ENCODE results near the gene NTNG2. TPM values are rescaled to one million over a fixed set of nuclear protein-coding genes. Genes with fewer than 3 reads are reported as not detected.

NTNG2 gene
- total RNA-seq, 1 experiment from 2014 or later: not detected

DNA sequence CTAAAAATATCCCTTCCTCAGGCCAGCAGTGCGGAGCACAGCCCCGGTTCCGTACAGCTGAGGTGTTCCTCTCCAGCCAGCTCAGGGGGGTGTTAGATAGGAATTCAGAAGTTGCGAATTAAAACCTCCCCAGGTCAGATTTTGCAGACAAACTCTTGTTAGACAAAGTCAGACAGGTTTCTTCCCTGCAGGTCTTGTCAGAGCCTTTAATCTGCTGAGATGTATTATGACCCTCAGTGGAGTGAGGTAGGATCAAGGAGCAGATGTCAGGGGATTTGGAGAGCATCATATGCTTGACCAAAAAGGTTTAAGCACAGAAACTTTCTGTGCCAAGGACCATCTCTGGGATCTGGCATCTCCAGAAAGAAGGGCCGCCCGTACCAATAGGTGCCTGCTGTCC is 60.1 kb downstream of the NTNG2 start:
- ChIA-PET POLR2A (no interaction called here), CTCF (interaction anchor here (1.2 kb wide), 1 partner anchor 14 kb away, joined by 9 read pairs; no protein-coding TSS in a partner anchor)
- H3K9me3 Mint-ChIP-seq (ENCODE audit: unreplicated experiment): no peaks in the 10 kb centered on the region
- no peak overlapping the region for H3K27ac Mint-ChIP-seq (ENCODE audit: low read depth, unreplicated experiment)
- H3K36me3 Mint-ChIP-seq (ENCODE audit: insufficient read depth, unreplicated experiment): no peaks in the 10 kb centered on the region
- H3K4me1 Mint-ChIP-seq (ENCODE audit: insufficient read depth, unreplicated experiment): no peaks in the 10 kb centered on the region
- TF ChIP-seq, protein P1, sequence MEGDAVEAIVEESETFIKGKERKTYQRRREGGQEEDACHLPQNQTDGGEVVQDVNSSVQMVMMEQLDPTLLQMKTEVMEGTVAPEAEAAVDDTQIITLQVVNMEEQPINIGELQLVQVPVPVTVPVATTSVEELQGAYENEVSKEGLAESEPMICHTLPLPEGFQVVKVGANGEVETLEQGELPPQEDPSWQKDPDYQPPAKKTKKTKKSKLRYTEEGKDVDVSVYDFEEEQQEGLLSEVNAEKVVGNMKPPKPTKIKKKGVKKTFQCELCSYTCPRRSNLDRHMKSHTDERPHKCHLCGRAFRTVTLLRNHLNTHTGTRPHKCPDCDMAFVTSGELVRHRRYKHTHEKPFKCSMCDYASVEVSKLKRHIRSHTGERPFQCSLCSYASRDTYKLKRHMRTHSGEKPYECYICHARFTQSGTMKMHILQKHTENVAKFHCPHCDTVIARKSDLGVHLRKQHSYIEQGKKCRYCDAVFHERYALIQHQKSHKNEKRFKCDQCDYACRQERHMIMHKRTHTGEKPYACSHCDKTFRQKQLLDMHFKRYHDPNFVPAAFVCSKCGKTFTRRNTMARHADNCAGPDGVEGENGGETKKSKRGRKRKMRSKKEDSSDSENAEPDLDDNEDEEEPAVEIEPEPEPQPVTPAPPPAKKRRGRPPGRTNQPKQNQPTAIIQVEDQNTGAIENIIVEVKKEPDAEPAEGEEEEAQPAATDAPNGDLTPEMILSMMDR (IDR thresholded peaks at IDR 0.05; ENCODE audit: unreplicated experiment): no peak
- peaks cover 68% of the 10 kb centered on the region for H3K27me3 Mint-ChIP-seq (ENCODE audit: insufficient read depth, unreplicated experiment)
- no peak overlapping the region for H3K4me3 Mint-ChIP-seq (ENCODE audit: unreplicated experiment)
- intact Hi-C loops (cut with micrococcal nuclease): no loop called here
- BruUV-seq (replicated peaks): no TSS peak
- no peak for DNase-seq (ENCODE audit: unreplicated experiment)

DNA sequence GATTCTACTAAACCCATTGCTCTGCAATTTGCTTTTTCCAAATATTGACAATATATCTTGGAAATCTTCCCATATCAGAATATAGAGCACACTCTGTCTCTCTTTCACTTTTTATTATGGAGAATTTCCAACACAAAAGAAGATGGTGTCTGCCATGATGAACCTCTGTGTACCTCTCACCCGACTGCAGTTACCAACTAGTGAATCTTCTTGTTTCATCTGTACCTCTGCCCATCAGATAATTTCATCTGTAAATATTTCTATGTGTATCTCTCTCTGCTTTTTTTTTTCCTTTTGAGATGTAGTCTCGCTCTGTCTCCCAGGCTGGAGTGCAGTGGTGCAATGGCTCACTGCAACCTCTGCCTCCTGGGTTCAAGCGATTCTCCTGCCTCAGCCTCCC is 62.8 kb downstream of the NTNG2 start:
- BruUV-seq (replicated peaks): no TSS peak
- Mint-ChIP-seq H3K36me3 (ENCODE audit: insufficient read depth, unreplicated experiment) (no peaks in the 10 kb centered on the region), H3K27me3 (ENCODE audit: insufficient read depth, unreplicated experiment) (peaks cover 89% of the 10 kb centered on the region), H3K4me1 (ENCODE audit: insufficient read depth, unreplicated experiment) (no peaks in the 10 kb centered on the region), H3K27ac (ENCODE audit: low read depth, unreplicated experiment) (no peak overlapping the region), H3K4me3 (ENCODE audit: unreplicated experiment) (no peak overlapping the region), H3K9me3 (ENCODE audit: unreplicated experiment) (no peaks in the 10 kb centered on the region)
- no peak for DNase-seq (ENCODE audit: unreplicated experiment)
- intact Hi-C loops (cut with micrococcal nuclease): no loop called here
- TF ChIP-seq, protein P1 (IDR thresholded peaks at IDR 0.05; ENCODE audit: unreplicated experiment): no peak
- ChIA-PET CTCF (interaction anchor here (2.1 kb wide), 1 partner anchor 12 kb away, joined by 9 read pairs; no protein-coding TSS in a partner anchor), POLR2A (interaction anchor here (0.6 kb wide), 1 partner anchor 18 kb away, joined by 4 read pairs; no protein-coding TSS in a partner anchor)

DNA sequence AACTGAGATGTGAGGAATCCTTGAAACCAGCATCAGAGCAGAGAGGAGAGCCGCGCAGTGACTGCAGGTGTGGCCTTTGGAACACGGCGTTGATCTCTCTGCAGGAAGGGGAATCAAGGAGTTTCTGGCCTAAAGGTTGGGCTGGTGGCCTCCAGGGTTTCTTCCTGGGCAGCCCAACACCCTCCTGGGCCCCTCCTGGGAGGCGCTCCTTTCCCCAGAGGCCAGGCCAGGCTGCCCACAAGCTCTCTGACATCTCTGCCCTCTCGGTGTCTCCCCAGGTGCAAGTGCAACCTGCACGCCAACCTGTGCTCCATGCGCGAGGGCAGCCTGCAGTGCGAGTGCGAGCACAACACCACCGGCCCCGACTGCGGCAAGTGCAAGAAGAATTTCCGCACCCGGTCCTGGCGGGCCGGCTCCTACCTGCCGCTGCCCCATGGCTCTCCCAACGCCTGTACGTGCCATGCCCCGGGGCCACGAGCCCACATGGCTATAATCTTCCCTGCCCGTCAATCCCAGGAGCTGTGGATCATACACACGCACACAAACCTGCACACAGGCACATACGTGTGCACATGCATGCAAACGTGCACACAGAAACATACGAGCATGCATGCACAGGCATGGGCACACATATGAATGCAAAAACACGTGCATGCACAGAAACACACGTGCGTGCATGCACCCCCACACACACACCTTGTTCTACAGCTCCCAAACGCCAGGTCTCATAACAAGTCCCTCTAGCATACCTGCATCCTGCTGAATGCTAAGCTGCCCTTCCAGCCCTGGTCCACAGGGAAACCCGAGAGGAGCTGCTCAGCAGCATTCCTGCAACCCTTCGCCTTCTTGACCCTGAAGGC is 64.9 kb downstream of the NTNG2 start:
- intact Hi-C loops (cut with micrococcal nuclease): no loop called here
- ChIA-PET CTCF (interaction anchor here (0.7 to 2.1 kb wide), 4 partner anchors 9 to 56 kb away, joined by 3 to 9 read pairs (median 6); no protein-coding TSS in a partner anchor), POLR2A (no interaction called here)
- Mint-ChIP-seq H3K27me3 (ENCODE audit: insufficient read depth, unreplicated experiment) (peaks cover 79% of the 10 kb centered on the region), H3K27ac (ENCODE audit: low read depth, unreplicated experiment) (no peak overlapping the region), H3K9me3 (ENCODE audit: unreplicated experiment) (no peaks in the 10 kb centered on the region), H3K36me3 (ENCODE audit: insufficient read depth, unreplicated experiment) (no peaks in the 10 kb centered on the region), H3K4me1 (ENCODE audit: insufficient read depth, unreplicated experiment) (no peaks in the 10 kb centered on the region), H3K4me3 (ENCODE audit: unreplicated experiment) (no peak overlapping the region)
- DNase-seq (ENCODE audit: unreplicated experiment): no peak
- TF ChIP-seq, protein P1 (IDR thresholded peaks at IDR 0.05; ENCODE audit: unreplicated experiment): no peak
- no TSS peak for BruUV-seq (replicated peaks)

DNA sequence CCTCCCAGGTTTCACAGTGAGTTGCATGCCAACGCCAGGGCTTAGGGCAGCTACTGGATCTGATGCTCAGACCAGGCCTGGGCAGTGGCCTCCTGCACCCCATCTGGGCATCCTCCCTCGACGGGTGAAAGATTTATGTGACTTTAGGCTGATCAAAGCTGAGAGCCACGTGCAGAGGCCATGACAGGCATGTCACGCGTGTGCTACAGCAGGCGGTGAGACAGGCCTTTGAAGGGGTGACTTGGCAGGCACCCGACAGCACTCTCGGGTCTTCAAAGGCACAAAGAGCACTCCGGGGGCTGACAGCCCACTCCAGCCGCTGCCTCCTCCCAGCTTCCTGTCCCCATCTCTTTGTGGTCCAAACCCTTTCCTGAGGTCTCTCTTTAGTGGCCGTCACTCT is 66.2 kb downstream of the NTNG2 start:
- no peak for DNase-seq (ENCODE audit: unreplicated experiment)
- H3K27ac Mint-ChIP-seq (ENCODE audit: low read depth, unreplicated experiment): no peak overlapping the region
- no peak overlapping the region for H3K4me3 Mint-ChIP-seq (ENCODE audit: unreplicated experiment)
- BruUV-seq (replicated peaks): no TSS peak
- intact Hi-C loops (cut with micrococcal nuclease): no loop called here
- TF ChIP-seq, protein P1 (IDR thresholded peaks at IDR 0.05; ENCODE audit: unreplicated experiment): no peak
- ChIA-PET POLR2A (no interaction called here), CTCF (interaction anchor here (0.6 to 1.5 kb wide), 2 partner anchors 8 to 471 kb away, joined by 5 to 9 read pairs; no protein-coding TSS in a partner anchor)
- H3K36me3 Mint-ChIP-seq (ENCODE audit: insufficient read depth, unreplicated experiment): no peaks in the 10 kb centered on the region
- H3K9me3 Mint-ChIP-seq (ENCODE audit: unreplicated experiment): no peaks in the 10 kb centered on the region
- H3K4me1 Mint-ChIP-seq (ENCODE audit: insufficient read depth, unreplicated experiment): no peaks in the 10 kb centered on the region
- peaks cover 67% of the 10 kb centered on the region for H3K27me3 Mint-ChIP-seq (ENCODE audit: insufficient read depth, unreplicated experiment)
